IPS DF 4.7 (cell line): ENCODE measurements around the gene PTPRD.

ENCODE experiments used
- DNase-seq: peaks from one replicate; pipeline ENCODE4 v3.0.0-alpha.2; 2013; ENCODE audit warnings: low spot score; ENCODE audit errors: extremely low read depth

Gene PTPRD

DNA sequence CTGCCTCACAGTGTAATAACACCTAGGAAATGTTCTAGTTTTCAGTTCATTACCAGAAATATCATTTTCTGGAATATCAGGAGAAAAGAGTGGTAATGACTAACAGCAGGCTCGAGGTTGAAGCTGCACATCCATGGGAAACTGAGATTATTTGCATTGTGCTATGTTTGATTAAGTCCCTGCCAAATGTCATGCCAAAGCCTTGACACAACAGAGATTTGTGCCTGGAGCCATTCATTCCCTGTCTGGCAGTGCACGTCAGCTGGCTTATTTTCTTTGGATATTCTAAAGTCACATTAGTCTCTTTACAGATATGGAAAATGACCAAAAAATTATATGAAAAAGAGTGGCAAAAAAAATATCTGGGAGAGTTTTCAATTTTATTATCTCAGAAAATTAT, 848.0 kb downstream of the PTPRD start:
- DNase-seq, result no peak

- DNase-seq, result no peak
These were observed 858.6 kb downstream of the PTPRD start for GRCh38 chr9:9754186-9754585.

GRCh38 chr9:9753266-9753665, 859.5 kb downstream of the PTPRD start:
- no peak for DNase-seq

- DNase-seq, result no peak
These were observed 860.1 kb downstream of the PTPRD start for GRCh38 chr9:9752722-9753121.

DNA sequence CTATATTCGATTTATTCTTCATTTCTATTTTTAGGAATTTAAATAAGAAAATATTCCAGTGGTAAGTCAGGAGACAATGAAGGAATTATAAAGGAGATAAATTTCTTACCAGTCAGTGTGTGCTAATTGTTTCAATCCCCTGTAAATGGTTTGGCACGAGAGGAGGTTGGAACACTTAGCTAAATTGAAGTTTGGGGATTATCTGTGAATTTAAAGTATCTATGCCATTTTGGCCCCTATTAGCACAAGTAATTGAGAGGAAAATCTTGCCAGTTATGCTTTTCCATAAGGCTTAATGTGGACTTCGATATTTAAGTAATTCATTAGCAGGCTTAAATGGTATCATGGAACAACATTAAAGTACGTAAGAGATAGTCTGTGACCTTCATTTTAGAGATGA, 860.8 kb downstream of the PTPRD start:
- DNase-seq, result no peak

GRCh38 chr9:9750719-9751118, 862.1 kb downstream of the PTPRD start:
- no peak for DNase-seq

DNA sequence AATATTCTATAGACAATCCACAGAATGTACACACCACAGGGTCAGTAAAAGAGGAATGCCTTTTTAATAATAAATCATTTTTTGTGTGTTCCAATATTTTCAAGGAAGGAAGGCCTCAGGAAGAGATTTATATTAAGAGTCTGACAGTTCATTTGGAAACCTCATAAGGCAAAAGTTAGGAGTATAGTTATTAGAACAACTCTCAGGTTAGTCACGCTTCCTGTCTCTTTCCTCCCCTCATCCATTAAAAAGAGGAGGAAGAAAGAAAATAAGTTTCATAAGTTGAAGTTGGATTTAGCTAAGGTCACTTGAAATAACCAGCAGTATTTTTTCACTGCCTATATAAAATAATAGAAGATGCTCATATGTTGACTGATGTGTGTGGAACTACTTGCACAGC, 863.2 kb downstream of the PTPRD start:
- no peak for DNase-seq

DNA sequence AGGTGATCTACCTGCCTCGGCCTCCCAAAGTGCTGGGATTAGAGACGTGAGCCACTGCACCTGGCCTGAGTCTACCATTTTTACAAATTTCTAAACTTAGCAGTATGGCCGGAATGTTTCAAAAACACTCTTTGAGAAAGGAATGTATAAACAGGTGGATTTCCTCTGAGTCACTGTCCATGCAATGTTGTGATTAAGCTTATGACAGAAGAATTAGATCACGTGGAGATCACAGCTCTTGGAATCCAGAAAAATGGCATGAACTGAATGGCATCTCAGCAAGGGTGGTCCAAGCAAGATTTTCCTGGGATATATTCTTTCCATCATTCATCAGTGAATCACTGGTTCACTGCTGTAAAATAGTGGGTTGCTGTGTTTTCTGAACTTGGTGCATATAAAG, 865.0 kb downstream of the PTPRD start:
- DNase-seq, result no peak

DNA sequence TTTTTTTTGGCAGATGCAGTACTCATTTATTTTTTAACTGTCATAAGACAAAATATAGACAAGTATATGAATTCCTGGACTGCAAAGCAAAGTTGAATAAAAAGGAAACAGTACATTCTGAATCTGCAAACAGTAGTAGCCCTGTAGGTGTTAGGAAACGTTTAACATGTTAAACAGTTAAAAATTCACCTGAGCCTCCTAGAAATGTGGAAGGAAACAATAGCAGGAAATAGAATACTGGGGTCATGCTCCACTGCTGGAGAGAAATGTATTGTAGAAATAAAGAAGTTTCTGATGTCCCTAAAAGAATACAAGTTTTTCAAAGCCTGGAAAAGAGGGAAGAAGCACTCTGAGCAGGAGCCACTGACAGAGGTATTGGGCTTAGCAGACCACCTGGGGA, 866.0 kb downstream of the PTPRD start:
- DNase-seq, result no peak

DNA sequence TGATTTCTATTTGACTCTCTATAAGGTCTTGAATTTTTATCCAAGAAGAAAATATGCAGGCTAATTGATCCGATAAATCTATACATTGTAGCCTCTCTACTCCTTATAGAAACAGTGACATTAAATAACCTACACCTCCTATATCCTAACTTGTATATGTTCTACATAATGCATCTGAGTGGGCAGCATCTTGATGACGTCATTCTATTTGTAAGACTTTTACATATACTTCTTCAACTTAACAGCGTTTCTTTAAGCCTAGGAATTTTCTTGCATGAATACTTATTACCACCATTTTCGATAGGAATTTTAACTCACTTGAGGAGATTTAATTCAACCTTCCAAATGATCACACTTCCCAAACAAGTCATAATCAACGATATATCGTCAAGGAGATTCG, 869.0 kb downstream of the PTPRD start:
- DNase-seq, result no peak

- DNase-seq, result no peak
These were observed 882.6 kb downstream of the PTPRD start for GRCh38 chr9:9730174-9730573.

DNA sequence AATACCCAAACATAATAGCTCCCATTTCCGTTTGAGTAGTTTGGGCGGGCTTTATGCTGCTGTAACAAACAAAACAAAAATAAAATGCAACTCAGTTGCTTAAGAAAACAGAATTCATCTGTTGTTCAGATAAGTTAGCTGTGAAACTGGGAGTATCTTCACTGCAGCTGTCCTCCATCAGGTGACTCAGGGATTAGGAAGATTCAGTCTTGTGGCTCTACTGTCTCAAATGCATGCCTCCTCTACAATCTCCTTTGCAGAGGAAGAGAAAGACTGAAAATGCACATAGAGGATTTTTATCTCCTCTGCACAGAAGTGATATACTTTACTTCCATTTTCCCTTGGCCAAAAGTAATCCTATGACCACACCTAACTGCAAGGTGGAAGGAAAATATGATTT, 883.7 kb downstream of the PTPRD start:
- no peak for DNase-seq

- no peak for DNase-seq
These were observed 893.3 kb downstream of the PTPRD start for GRCh38 chr9:9719373-9720112.

GRCh38 chr9:9718691-9719090, 894.1 kb downstream of the PTPRD start:
- no peak for DNase-seq

- DNase-seq, result no peak
These were observed 933.4 kb downstream of the PTPRD start for GRCh38 chr9:9679433-9679832.

- no peak for DNase-seq
These were observed 938.3 kb downstream of the PTPRD start for GRCh38 chr9:9674461-9674860.

DNA sequence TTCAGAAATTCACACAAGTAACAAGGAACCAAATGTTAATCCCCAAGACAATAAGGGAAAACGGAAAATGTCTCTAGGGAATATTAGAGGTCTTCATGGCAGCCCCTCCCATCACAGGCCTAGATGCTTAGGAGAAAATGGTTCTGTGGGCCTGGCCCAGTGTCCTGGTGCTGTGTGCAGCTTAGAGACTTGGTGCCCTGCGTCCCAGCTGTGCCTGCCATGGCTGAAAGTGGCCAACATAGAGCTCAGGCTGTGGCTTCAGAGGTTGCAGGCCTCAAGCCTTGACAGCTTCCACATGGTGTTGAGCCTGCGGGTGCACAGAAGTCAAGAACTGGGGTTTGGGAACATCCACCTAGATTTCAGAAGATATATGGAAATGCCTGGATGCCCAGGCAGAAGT, 942.3 kb downstream of the PTPRD start:
- no peak for DNase-seq

DNA sequence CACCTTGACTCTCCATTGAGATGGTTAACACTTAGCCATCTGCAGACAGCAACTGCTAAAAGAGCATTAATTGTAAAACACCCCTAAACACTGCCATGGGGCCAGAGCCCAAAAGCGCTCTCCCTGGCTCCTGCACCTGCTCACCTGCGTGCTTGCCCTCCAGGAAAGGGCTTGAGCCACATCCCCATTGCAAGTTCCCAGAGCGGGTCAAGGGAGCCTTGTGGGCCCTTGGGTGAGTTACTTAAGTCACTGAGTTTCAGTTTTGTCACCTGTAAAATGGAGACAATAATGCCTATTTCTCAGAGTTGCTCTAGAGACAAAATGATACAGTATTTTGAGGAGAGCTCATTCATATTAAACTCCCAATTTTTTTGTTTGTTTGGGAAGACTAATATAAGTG, 967.8 kb downstream of the PTPRD start:
- DNase-seq, result no peak

- DNase-seq, result no peak
These were observed 981.5 kb downstream of the PTPRD start for GRCh38 chr9:9631284-9631683.

GRCh38 chr9:9625248-9625647, 987.6 kb downstream of the PTPRD start:
- no peak for DNase-seq

GRCh38 chr9:9623506-9623905, 989.3 kb downstream of the PTPRD start:
- DNase-seq, result no peak

GRCh38 chr9:9621355-9621940, 991.4 kb downstream of the PTPRD start:
- no peak for DNase-seq

- DNase-seq, result no peak
These were observed 992.1 kb downstream of the PTPRD start for GRCh38 chr9:9620736-9621135.
